Cardiac fibroblast (primary cell): ENCODE measurements around the gene ZSWIM8.

Experiments
- DNase-seq, 2 donors: peaks; one replicate each; pipeline versions ENCODE4 v3.0.0 to v3.0.0-alpha.2; 2010; ENCODE audit warnings: low read depth in 2 of 2
- H3K4me3 ChIP-seq, 2 donors: replicated peaks in 1 of 2; 1 replicate in 1 of 2; 2 replicates in 1 of 2; pipeline ENCODE4 v1.5.1; 2011; ENCODE audit warnings: low read depth in 2 of 2, low read length in 2 of 2, mild to moderate bottlenecking in 2 of 2, moderate library complexity in 1 of 2
- TF ChIP-seq, protein P1 (sequence below): IDR thresholded peaks from one replicate; pipeline ENCODE4 v1.5.1; 2011; ENCODE audit warnings: low read depth, mild to moderate bottlenecking, low read length, inconsistent platforms

The ZSWIM8 gene

DNA sequence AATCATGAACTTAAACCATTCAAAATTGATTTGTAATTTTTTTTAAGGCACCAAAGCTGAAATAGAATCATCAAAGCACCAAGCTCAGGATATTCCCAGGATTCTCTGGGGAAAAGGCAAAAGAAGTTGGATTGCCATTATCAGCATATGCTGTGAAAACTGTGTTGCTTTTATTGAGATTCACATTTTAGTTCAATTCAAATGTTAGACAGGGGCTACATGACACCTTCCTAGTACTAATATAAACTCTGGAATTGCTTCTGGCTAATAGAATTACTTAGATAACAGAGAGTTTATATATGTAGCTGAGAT, 30.3 kb downstream of the ZSWIM8 start:
- TF ChIP-seq, protein P1, sequence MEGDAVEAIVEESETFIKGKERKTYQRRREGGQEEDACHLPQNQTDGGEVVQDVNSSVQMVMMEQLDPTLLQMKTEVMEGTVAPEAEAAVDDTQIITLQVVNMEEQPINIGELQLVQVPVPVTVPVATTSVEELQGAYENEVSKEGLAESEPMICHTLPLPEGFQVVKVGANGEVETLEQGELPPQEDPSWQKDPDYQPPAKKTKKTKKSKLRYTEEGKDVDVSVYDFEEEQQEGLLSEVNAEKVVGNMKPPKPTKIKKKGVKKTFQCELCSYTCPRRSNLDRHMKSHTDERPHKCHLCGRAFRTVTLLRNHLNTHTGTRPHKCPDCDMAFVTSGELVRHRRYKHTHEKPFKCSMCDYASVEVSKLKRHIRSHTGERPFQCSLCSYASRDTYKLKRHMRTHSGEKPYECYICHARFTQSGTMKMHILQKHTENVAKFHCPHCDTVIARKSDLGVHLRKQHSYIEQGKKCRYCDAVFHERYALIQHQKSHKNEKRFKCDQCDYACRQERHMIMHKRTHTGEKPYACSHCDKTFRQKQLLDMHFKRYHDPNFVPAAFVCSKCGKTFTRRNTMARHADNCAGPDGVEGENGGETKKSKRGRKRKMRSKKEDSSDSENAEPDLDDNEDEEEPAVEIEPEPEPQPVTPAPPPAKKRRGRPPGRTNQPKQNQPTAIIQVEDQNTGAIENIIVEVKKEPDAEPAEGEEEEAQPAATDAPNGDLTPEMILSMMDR: no peak
- no peak overlapping the region for H3K4me3 ChIP-seq
- no peak for DNase-seq

DNA sequence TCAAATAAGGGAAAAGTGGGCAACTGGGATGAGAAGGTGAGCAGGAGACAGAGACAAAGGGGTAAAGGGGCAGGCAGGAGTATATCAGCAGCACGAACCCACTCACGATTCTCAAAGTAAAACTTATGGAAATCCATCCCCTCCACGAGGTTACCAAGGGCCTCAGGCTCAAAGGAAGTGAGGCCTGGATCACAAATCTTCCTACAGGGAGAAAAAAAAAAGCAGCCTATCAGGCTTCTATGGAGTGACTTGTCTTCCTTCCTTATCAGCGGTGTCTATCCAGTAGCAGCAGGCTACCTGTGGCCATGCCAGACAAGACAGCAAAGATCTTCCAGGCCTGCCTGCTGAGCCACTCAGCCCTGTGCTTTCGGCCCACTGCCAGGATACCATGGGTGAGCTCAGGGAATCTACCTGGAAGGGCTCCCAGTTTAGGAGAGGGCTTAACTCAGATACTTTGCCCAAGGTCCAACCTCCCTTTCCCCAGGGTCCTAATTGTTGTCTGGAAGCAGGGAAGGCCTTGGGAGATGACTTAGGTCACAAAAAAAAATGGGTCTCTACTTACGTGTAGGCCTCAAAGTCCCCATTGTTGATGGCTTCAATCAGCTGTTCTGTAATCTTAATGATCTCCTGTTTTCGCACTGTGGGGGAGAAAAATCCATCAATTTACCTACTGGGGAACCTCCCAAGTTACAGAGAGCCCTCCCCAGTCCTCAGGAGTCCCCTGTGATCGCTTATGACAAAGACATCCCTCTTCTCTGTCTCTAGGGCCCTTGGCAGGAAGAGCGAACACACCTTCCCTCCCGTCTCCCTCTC, 31.7 kb downstream of the ZSWIM8 start:
- DNase-seq: peak; percentile 34 to 36

DNA sequence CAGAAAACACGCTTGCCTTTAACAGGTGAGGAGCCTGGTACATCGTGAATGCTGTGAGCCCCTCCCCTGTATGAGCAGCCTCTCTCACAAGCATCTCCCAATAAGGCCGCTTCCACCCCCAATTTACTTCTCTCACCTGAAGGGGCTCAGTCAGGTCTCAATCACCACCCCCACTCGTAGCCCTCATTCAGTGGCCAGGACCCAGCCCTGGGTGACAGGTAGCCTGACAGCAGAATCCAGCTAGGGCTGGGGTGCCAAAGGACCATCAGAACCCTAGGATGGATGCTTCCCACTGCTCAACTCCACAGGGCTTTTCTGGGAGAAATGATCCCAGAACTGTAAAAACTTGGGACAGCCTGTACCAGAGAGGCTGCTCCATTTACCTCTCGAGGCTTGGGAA, 32.4 kb downstream of the ZSWIM8 start:
- H3K4me3 ChIP-seq: no peak overlapping the region
- no peak for DNase-seq
- TF ChIP-seq, protein P1: no peak

More for the DNA sequence above, 31.7 kb downstream of the ZSWIM8 start:
- TF ChIP-seq, protein P1: no peak
- no peak overlapping the region for H3K4me3 ChIP-seq

DNA sequence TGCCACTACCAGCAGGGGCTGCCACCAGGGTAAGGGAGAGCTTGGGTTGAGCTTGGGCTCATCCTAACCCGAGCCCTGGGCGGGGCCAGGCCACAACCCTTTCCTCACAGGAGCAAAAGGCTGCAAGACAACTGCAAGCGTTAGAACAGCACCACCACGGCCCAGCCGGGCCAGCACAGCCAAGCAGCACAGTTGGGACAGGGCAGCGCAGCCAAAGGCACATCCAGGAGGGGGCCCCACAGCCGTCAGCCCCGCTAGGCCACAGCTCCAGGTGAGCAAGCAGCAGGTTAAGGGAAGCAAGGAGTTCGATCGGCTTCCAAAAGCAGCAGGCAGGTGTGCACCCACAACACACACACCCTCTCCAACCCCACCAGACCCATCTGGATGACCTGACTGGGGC, 33.0 kb downstream of the ZSWIM8 start:
- TF ChIP-seq, protein P1: no peak
- no peak overlapping the region for H3K4me3 ChIP-seq
- no peak for DNase-seq

DNA sequence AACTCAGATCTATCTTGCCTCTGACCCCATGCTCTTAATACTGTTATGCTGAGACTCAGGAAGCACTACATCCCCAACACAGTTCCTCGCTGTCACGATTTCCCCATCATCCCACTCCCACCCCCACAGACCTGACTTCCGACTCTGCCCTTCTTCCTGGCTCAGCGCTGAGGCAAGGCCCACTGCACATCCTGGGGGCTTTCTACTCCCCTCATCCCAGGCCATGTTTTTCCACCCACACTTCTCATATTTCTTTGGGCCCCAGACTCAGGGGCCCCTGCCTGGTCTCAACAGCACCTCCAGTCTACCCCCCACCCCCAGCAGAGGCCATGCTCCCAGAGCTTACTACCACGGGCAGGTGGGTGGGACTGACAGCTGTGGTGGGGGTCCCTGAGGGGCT, 33.7 kb downstream of the ZSWIM8 start:
- H3K4me3 ChIP-seq: no peak overlapping the region
- TF ChIP-seq, protein P1: no peak
- no peak for DNase-seq

DNA sequence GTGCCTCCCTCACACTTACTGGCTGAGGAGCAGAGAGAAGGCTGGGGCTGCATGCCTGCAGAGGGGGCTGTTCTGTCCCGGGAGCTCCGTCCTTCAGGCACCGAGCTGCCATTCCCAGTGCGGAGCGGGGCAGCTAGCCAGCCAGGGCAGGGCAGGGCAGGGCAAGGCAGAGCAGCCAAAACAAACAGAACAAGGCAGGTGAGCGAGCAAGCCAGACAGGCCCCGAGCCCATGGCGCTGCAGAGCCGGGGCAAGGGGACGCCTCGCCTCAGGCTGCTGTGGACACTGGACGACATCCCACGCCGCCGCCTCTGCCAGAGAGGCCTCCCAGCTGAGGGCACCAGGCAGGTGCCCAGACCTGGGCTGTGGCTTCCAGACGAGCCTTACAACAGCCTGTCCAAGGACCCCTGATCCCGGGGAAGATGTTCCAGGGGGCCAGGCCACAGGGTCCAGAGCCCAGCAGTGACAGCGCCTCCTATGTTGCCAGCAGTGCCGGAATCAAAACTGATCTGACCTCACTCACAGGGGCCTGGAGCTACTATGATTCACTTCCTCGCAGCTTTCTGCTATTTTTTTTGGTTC, 34.2 kb downstream of the ZSWIM8 start:
- H3K4me3 ChIP-seq: no peak overlapping the region

More for the DNA sequence above, 34.2 kb downstream of the ZSWIM8 start:
- TF ChIP-seq, protein P1: peak; percentile 10
- peak; percentile 27 to 52 for DNase-seq
